Peyer's patch (tissue), 4 donors: ENCODE results near the gene CERS6. TPM values are rescaled to one million over a fixed set of nuclear protein-coding genes. Genes with fewer than 3 reads are reported as not detected.
A peak's percentile ranks its signal among the peaks of the same experiment; 100 is the strongest.

Experiments used
- DNase-seq, 3 donors: peaks; one replicate each; pipeline ENCODE4 v3.0.0-alpha.2; 2017 to 2019
- H3K27ac ChIP-seq, 4 donors: fragments of 200-600 bp; sonication (generic); one replicate each; pipeline ENCODE4 v1.5.1; 2016 to 2019
- H3K27me3 ChIP-seq, 2 donors: fragments of 200-600 bp; sonication (generic); one replicate each; pipeline ENCODE4 v1.5.1; 2019
- H3K36me3 ChIP-seq, 3 donors: fragments of 200-600 bp; sonication (generic); one replicate each; pipeline ENCODE4 v1.5.1; 2016 to 2019
- H3K4me1 ChIP-seq, 4 donors: fragments of 200-600 bp; sonication (generic); one replicate each; pipeline ENCODE4 v1.5.1; 2016 to 2019
- H3K4me3 ChIP-seq, 4 donors: fragments of 200-600 bp; sonication (generic); 1 replicate in 3 of 4; 2 replicates in 1 of 4; pipeline ENCODE4 v1.5.1; 2016 to 2019; ENCODE audit warnings: mild to moderate bottlenecking in 1 of 4
- H3K9me3 ChIP-seq, 4 donors: fragments of 200-600 bp; sonication (generic); one replicate each; pipeline ENCODE4 v1.5.1; 2016 to 2019; ENCODE audit warnings: mild to moderate bottlenecking in 1 of 4
- CTCF ChIP-seq, 6 experiments: fragments of 450-650 bp in 4 of 6; fragments of 200-600 bp in 2 of 6; sonication (generic) in 1 of 6; IDR thresholded peaks; one replicate each; pipeline ENCODE4 v1.5.1; 2017 to 2019; ENCODE audit warnings: antibody characterized with exemption in 6 of 6, mild to moderate bottlenecking in 3 of 6, moderate library complexity in 1 of 6
- POLR2A ChIP-seq, 2 donors: fragments of 450-650 bp; IDR thresholded peaks; one replicate each; pipeline ENCODE4 v1.5.1; 2017; ENCODE audit warnings: antibody characterized with exemption in 2 of 2, mild to moderate bottlenecking in 2 of 2, moderate library complexity in 2 of 2
- total RNA-seq, 4 donors: library from RNA; depleted of rRNA; stranded (reverse); fragments of >200 nt; gene quantifications; one replicate each; pipeline ENCODE4 v1.1.0, GENCODE V29; 2016

The CERS6 gene
- total RNA-seq, 4 donors from 2014 or later = 28.1 to 110 (median 96.7) TPM

- no peak for TF ChIP-seq CTCF (IDR thresholded peaks at IDR 0.05)
- no peak for TF ChIP-seq POLR2A (IDR thresholded peaks at IDR 0.05)
- Histone ChIP-seq H3K27ac (peak overlapping the region in 1 of 4 donors; percentile 2), H3K4me3 (no peak overlapping the region), H3K36me3 (peaks cover 0 to 6% (median 0%) of the 10 kb centered on the region in 3 donors), H3K27me3 (no peaks in the 10 kb centered on the region), H3K9me3 (no peaks in the 10 kb centered on the region), H3K4me1 (peaks cover 0 to 25% (median 0%) of the 10 kb centered on the region in 4 donors)
- DNase-seq = no peak
Measured at GRCh38 chr2:168690381-168690885, 234.4 kb downstream of the CERS6 start.

GRCh38 chr2:168691221-168691620 is 235.1 kb downstream of the CERS6 start:
- DNase-seq = no peak
- TF ChIP-seq CTCF (IDR thresholded peaks at IDR 0.05) = no peak
- Histone ChIP-seq H3K27ac (no peak overlapping the region), H3K9me3 (no peaks in the 10 kb centered on the region), H3K4me3 (no peak overlapping the region), H3K4me1 (peaks cover 0 to 25% (median 0%) of the 10 kb centered on the region in 4 donors), H3K36me3 (peaks cover 0 to 14% (median 0%) of the 10 kb centered on the region in 3 donors), H3K27me3 (no peaks in the 10 kb centered on the region)

- no peak for DNase-seq
- H3K9me3 ChIP-seq = no peaks in the 10 kb centered on the region
- H3K4me3 ChIP-seq = no peak overlapping the region
- TF ChIP-seq POLR2A (IDR thresholded peaks at IDR 0.05) (no peak), CTCF (IDR thresholded peaks at IDR 0.05) (no peak)
- no peaks in the 10 kb centered on the region for H3K27me3 ChIP-seq
- peaks cover 0 to 14% (median 0%) of the 10 kb centered on the region in 3 donors for H3K36me3 ChIP-seq
- H3K27ac ChIP-seq = no peak overlapping the region
- H3K4me1 ChIP-seq = peaks cover 0 to 34% (median 0%) of the 10 kb centered on the region in 4 donors
Measured at GRCh38 chr2:168692132-168692744, 236.2 kb downstream of the CERS6 start.

GRCh38 chr2:168694173-168694572 is 238.1 kb downstream of the CERS6 start:
- Histone ChIP-seq H3K4me1 (peaks cover 0 to 38% (median 1%) of the 10 kb centered on the region in 4 donors), H3K27me3 (no peaks in the 10 kb centered on the region), H3K36me3 (peaks cover 0 to 14% (median 0%) of the 10 kb centered on the region in 3 donors), H3K4me3 (no peak overlapping the region), H3K9me3 (no peaks in the 10 kb centered on the region), H3K27ac (peak overlapping the region in 1 of 4 donors; percentile 7)
- no peak for DNase-seq
- TF ChIP-seq CTCF (IDR thresholded peaks at IDR 0.05) (no peak), POLR2A (IDR thresholded peaks at IDR 0.05) (no peak)

GRCh38 chr2:168694866-168695265 is 238.8 kb downstream of the CERS6 start:
- H3K4me3 ChIP-seq = no peak overlapping the region
- H3K27ac ChIP-seq = peak overlapping the region in 1 of 4 donors; percentile 7
- peaks cover 0 to 14% (median 0%) of the 10 kb centered on the region in 3 donors for H3K36me3 ChIP-seq
- TF ChIP-seq POLR2A (IDR thresholded peaks at IDR 0.05) (no peak), CTCF (IDR thresholded peaks at IDR 0.05) (no peak)
- no peaks in the 10 kb centered on the region for H3K27me3 ChIP-seq
- no peak for DNase-seq
- H3K9me3 ChIP-seq = no peaks in the 10 kb centered on the region
- H3K4me1 ChIP-seq = peaks cover 0 to 40% (median 3%) of the 10 kb centered on the region in 4 donors
